ENCODE measurements around the gene SETSIP.
"Not testable (repeated sequence)": the region's sequence is repeated elsewhere in the genome, so short reads cannot be mapped to it uniquely, and the experiment has no call there.

The SETSIP gene

DNA sequence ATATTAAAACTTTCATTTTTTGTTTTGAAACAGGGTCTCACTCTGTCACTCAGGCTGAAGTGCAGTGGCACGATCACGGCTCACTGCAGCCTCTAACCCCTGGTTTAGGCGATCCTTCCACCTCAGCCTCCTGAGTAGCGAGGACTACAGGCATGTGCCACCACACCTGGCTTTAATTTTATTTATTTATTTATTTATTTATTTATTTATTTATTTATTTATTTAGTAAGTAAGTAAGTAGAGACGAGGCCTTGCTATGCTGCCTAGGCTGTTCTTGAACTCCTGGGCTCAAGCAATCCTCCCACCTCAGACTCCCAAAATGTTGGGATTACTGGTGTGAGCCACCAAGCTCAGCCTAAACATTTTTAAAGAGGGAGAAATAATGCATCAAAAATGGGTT is 1.2 kb upstream of the SETSIP start:
- Histone ChIP-seq H3K4me1 (peaks cover 0 to 8% (median 2%) of the 10 kb centered on the region in 4 donors), H3K4me3 (no peak overlapping the region), H3K27me3 (no peaks in the 10 kb centered on the region), H3K9me3 (no peaks in the 10 kb centered on the region), H3K36me3 (no peaks in the 10 kb centered on the region), H3K27ac (no peak overlapping the region)
- intact Hi-C loops (cut with DNase I; ENCODE audit: low total_unique reads), result no loop called here
- TF ChIP-seq, protein P1, sequence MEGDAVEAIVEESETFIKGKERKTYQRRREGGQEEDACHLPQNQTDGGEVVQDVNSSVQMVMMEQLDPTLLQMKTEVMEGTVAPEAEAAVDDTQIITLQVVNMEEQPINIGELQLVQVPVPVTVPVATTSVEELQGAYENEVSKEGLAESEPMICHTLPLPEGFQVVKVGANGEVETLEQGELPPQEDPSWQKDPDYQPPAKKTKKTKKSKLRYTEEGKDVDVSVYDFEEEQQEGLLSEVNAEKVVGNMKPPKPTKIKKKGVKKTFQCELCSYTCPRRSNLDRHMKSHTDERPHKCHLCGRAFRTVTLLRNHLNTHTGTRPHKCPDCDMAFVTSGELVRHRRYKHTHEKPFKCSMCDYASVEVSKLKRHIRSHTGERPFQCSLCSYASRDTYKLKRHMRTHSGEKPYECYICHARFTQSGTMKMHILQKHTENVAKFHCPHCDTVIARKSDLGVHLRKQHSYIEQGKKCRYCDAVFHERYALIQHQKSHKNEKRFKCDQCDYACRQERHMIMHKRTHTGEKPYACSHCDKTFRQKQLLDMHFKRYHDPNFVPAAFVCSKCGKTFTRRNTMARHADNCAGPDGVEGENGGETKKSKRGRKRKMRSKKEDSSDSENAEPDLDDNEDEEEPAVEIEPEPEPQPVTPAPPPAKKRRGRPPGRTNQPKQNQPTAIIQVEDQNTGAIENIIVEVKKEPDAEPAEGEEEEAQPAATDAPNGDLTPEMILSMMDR (IDR thresholded peaks at IDR 0.05), result no peak
- DNase-seq, result no peak

DNA sequence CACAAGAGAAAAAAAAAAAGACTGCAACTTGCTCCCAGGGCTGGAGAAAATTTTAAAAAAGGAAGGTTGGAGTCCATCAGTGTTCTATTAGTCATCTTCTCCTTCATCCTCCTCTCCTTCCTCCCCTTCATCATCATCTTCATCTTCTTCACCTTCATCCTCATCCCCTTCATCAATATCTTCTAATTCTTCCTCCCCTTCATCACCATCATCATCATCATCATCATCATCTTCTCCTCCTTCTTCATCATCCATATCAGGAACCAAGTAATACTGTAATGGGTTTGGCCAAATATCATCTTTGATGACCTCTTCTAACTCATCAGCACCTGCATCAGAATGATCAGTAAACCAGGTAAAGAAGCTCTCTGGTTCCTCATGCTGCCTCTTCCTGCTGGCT is 765 bp downstream of the SETSIP start:
- intact Hi-C loops (cut with DNase I; ENCODE audit: low total_unique reads), result not testable (repeated sequence)

DNA sequence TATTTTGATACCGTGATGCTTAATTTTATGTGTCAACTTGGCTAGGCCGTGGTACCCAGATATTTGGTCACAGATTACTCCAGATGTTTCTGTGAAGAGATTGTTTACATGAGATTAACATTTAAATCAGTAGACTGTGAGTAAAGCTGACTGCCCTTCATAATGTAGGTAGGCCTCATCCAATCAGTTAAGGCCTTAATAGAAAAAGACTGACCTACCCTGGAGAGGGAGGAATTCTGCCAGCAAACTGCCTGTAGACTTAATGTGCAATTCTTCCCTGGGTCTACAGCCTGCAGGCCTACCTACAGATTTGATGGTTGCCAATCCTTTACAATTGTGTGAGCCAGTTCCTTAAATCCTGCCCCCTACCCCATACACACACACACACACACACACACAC is 4.3 kb downstream of the SETSIP start:
- Histone ChIP-seq H3K4me3 (no peak overlapping the region), H3K9me3 (no peaks in the 10 kb centered on the region), H3K27ac (no peak overlapping the region), H3K27me3 (no peaks in the 10 kb centered on the region), H3K4me1 (no peaks in the 10 kb centered on the region), H3K36me3 (no peaks in the 10 kb centered on the region)
- TF ChIP-seq, protein P1 (IDR thresholded peaks at IDR 0.05), result no peak
- no peak for DNase-seq
- intact Hi-C loops (cut with DNase I; ENCODE audit: low total_unique reads), result no loop called here

More for the DNA sequence above, 765 bp downstream of the SETSIP start:
- H3K36me3 ChIP-seq, H3K27me3 ChIP-seq, H3K27ac ChIP-seq, H3K4me3 ChIP-seq, DNase-seq, H3K9me3 ChIP-seq, H3K4me1 ChIP-seq: not testable (repeated sequence)

DNA sequence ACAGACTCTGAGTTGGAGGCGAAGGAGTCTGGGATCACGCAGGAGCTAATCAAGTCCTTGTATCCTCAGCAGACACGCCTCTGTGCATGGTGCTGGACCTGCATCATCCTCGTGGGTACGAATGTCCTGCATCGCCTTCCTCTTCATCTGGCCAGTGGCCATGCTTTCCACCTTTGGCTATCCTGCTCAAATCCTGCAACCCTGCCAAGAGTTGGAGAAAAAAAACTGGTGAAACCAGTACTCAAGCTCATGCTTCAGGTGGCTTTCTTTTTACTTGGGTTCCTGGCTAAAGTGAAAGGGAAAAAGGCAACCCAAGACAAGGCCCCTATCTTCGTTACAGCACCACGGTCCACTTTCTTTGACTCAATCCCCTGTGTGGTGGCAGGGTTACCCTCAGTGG is 8.9 kb downstream of the SETSIP start:
- Histone ChIP-seq H3K9me3 (no peaks in the 10 kb centered on the region), H3K27me3 (no peaks in the 10 kb centered on the region), H3K4me3 (no peak overlapping the region), H3K27ac (no peak overlapping the region), H3K4me1 (no peaks in the 10 kb centered on the region), H3K36me3 (no peaks in the 10 kb centered on the region)
- no peak for DNase-seq
- TF ChIP-seq, protein P1 (IDR thresholded peaks at IDR 0.05), result no peak
- intact Hi-C loops (cut with DNase I; ENCODE audit: low total_unique reads), result no loop called here

DNA sequence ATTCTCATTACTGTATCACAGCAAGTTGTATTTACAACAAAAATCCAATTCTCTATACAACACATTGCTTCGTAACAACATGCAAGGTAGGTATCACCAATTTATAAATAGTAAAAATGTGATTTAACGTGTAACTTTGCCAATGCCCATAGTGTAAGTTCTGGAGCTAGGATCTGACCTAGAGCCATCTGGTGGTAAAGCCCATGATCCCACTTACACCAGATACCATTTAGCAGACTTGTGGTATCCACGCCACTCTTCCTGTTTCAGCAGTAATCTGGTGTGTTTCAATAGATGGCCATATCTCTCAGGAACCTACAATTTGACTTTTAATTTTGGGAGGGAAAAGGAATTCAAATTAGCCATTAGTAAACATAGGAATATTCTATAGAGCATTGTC is 10.2 kb downstream of the SETSIP start:
- no peaks in the 10 kb centered on the region for H3K27me3 ChIP-seq

DNA sequence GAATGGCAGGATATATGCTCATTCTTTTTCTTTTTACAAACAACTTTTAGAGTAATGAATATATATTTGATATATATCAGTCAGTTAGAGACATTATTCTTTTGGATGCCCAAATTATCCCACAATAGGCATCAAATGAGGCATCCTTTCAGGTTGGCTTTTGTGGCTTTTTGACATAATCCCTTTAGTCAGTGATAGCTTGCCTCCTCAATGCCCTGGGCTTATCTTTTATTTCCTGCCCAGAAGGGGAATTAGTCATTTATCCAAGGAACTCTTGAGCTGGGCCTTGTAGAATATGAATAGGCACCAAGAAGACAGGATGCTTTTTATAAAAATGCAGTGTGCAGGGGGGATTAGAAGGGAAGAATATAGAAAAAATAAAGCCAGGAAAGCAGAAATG is 23.3 kb downstream of the SETSIP start:
- no peaks in the 10 kb centered on the region for H3K27me3 ChIP-seq
- H3K4me3 ChIP-seq, result no peak overlapping the region
- H3K36me3 ChIP-seq, result no peaks in the 10 kb centered on the region
- TF ChIP-seq, protein P1 (IDR thresholded peaks at IDR 0.05), result no peak
- H3K9me3 ChIP-seq, result no peaks in the 10 kb centered on the region
- H3K27ac ChIP-seq, result no peak overlapping the region
- H3K4me1 ChIP-seq, result no peaks in the 10 kb centered on the region
- DNase-seq, result no peak
- intact Hi-C loops (cut with DNase I; ENCODE audit: low total_unique reads), result no loop called here

More for the DNA sequence above, 10.2 kb downstream of the SETSIP start:
- Histone ChIP-seq H3K36me3 (no peaks in the 10 kb centered on the region), H3K4me3 (no peak overlapping the region), H3K27ac (no peak overlapping the region), H3K4me1 (no peaks in the 10 kb centered on the region), H3K9me3 (no peaks in the 10 kb centered on the region)
- no peak for DNase-seq
- intact Hi-C loops (cut with DNase I; ENCODE audit: low total_unique reads), result no loop called here
- TF ChIP-seq, protein P1 (IDR thresholded peaks at IDR 0.05), result no peak

Data from tibial artery (tissue), 4 donors.